Activated T-helper 17 cell treated with anti-CD3 and anti-CD28 coated beads, Interleukin-2, amount 50 U/mL, for 72 hours (primary cell): Measurements from ENCODE around the gene TTLL7. TPM values are rescaled to one million over a fixed set of nuclear protein-coding genes. Genes with fewer than 3 reads are reported as not detected.

Experiments used
- ATAC-seq: fragments of 150-1000 bp; cut with Tn5 transposase; replicated peaks from 2 replicates; pipeline ENCODE4 v1.10.0; 2021; ENCODE audit warnings: mild to moderate bottlenecking, moderate library complexity
- H3K27ac Mint-ChIP-seq: one replicate; pipeline ENCODE4 v1.8.0; 2022; ENCODE audit warnings: mixed read lengths
- H3K27me3 Mint-ChIP-seq: one replicate; pipeline ENCODE4 v1.8.0; 2022; ENCODE audit warnings: mixed read lengths
- H3K36me3 Mint-ChIP-seq: one replicate; pipeline ENCODE4 v1.8.0; 2022; ENCODE audit warnings: low read depth, mild to moderate bottlenecking, mixed read lengths
- H3K4me1 Mint-ChIP-seq: one replicate; pipeline ENCODE4 v1.8.0; 2022; ENCODE audit warnings: mixed read lengths
- H3K4me3 Mint-ChIP-seq: one replicate; pipeline ENCODE4 v1.8.0; 2022; ENCODE audit warnings: mild to moderate bottlenecking, mixed read lengths
- H3K9me3 Mint-ChIP-seq: one replicate; pipeline ENCODE4 v1.8.0; 2022; ENCODE audit warnings: mixed read lengths
- total RNA-seq, 2 donors: library from RNA; stranded (reverse); gene quantifications; one replicate each; pipeline ENCODE4 v1.2.3, GENCODE V29; 2022

The TTLL7 gene
- total RNA-seq, 2 donors from 2014 or later, result 2.7 to 6.3 TPM

- H3K9me3 Mint-ChIP-seq, result peaks cover 13% of the 10 kb centered on the region
- no peak overlapping the region for H3K4me3 Mint-ChIP-seq
- ATAC-seq, result no peak
- H3K27ac Mint-ChIP-seq, result no peak overlapping the region
- peaks cover 3% of the 10 kb centered on the region for H3K27me3 Mint-ChIP-seq
- no peaks in the 10 kb centered on the region for H3K36me3 Mint-ChIP-seq
- no peaks in the 10 kb centered on the region for H3K4me1 Mint-ChIP-seq
These were observed 176.7 kb downstream of the TTLL7 start for GRCh38 chr1:83822208-83822607.

- Mint-ChIP-seq H3K36me3 (no peaks in the 10 kb centered on the region), H3K27me3 (peaks cover 3% of the 10 kb centered on the region), H3K27ac (no peak overlapping the region), H3K4me1 (no peaks in the 10 kb centered on the region), H3K4me3 (no peak overlapping the region), H3K9me3 (peaks cover 12% of the 10 kb centered on the region)
- no peak for ATAC-seq
These were observed 179.5 kb downstream of the TTLL7 start for GRCh38 chr1:83819436-83819835.

- ATAC-seq, result no peak
- H3K4me1 Mint-ChIP-seq, result no peaks in the 10 kb centered on the region
- H3K27me3 Mint-ChIP-seq, result peaks cover 3% of the 10 kb centered on the region
- H3K27ac Mint-ChIP-seq, result no peak overlapping the region
- H3K36me3 Mint-ChIP-seq, result no peaks in the 10 kb centered on the region
- peaks cover 12% of the 10 kb centered on the region for H3K9me3 Mint-ChIP-seq
- no peak overlapping the region for H3K4me3 Mint-ChIP-seq
These were observed 180.0 kb downstream of the TTLL7 start for GRCh38 chr1:83818916-83819315.

GRCh38 chr1:83816836-83817235, 182.1 kb downstream of the TTLL7 start:
- ATAC-seq, result no peak
- Mint-ChIP-seq H3K27ac (no peak overlapping the region), H3K27me3 (no peaks in the 10 kb centered on the region), H3K9me3 (peaks cover 8% of the 10 kb centered on the region), H3K4me3 (no peak overlapping the region), H3K36me3 (no peaks in the 10 kb centered on the region), H3K4me1 (no peaks in the 10 kb centered on the region)

- H3K36me3 Mint-ChIP-seq, result no peaks in the 10 kb centered on the region
- H3K27me3 Mint-ChIP-seq, result no peaks in the 10 kb centered on the region
- H3K27ac Mint-ChIP-seq, result no peak overlapping the region
- H3K9me3 Mint-ChIP-seq, result peaks cover 7% of the 10 kb centered on the region
- H3K4me3 Mint-ChIP-seq, result no peak overlapping the region
- no peak for ATAC-seq
- H3K4me1 Mint-ChIP-seq, result no peaks in the 10 kb centered on the region
These were observed 183.6 kb downstream of the TTLL7 start for GRCh38 chr1:83815330-83815729.

Other genes with a start within 250 kb of the TTLL7 start
- gene PRKACB, start 145.1 kb upstream of the TTLL7 start, total RNA-seq, result 10 to 100 TPM; 16.3 to 26.2 TPM